ENCODE results near the gene RFX4.

DNA sequence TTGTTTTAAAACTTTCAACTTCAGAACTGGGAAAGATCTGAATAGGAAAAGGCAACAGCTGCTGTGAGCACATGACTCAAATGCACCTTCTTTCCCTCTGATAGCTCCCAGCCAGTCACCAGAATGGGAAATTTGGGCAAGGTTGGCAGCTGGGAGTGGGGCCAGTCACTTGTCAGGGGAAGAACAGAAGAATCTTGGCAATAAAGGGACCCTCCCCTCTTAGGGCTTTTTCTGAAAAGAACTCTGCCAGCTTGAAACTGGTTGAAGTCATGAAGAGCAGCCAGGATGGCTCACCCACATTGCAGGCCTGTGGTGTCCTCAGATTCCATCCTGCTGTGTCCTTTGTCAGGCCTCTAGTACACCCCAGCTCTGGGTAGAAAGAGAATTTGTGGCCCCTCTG, 181.4 kb downstream of the RFX4 start:
- TF ChIP-seq, protein P1, sequence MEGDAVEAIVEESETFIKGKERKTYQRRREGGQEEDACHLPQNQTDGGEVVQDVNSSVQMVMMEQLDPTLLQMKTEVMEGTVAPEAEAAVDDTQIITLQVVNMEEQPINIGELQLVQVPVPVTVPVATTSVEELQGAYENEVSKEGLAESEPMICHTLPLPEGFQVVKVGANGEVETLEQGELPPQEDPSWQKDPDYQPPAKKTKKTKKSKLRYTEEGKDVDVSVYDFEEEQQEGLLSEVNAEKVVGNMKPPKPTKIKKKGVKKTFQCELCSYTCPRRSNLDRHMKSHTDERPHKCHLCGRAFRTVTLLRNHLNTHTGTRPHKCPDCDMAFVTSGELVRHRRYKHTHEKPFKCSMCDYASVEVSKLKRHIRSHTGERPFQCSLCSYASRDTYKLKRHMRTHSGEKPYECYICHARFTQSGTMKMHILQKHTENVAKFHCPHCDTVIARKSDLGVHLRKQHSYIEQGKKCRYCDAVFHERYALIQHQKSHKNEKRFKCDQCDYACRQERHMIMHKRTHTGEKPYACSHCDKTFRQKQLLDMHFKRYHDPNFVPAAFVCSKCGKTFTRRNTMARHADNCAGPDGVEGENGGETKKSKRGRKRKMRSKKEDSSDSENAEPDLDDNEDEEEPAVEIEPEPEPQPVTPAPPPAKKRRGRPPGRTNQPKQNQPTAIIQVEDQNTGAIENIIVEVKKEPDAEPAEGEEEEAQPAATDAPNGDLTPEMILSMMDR (IDR thresholded peaks at IDR 0.05 in 4 of 5, conservative IDR thresholded peaks at IDR 0.05 in 1 of 5), result no peak
- no peak for TF ChIP-seq POLR2A (IDR thresholded peaks at IDR 0.05)

All from gastrocnemius medialis (tissue), 4 donors.